HG02943 (cell line): ENCODE data around the gene KCNK16.
"Not testable (repeated sequence)": the region's sequence is repeated elsewhere in the genome, so short reads cannot be mapped to it uniquely, and the experiment has no call there.

Experiments
- ATAC-seq: cut with Tn5 transposase; IDR thresholded peaks from one replicate; pipeline ENCODE4 v1.9.1; 2021; ENCODE audit warnings: mild to moderate bottlenecking, low read depth, moderate library complexity; ENCODE audit not compliant: unreplicated experiment

The KCNK16 gene

GRCh38 chr6:39312912-39313525 is 9.5 kb downstream of the KCNK16 start:
- no peak for ATAC-seq

- ATAC-seq: no peak
These were observed 12.0 kb downstream of the KCNK16 start for GRCh38 chr6:39310542-39310941.

GRCh38 chr6:39309942-39310531 is 12.5 kb downstream of the KCNK16 start:
- ATAC-seq: no peak

- ATAC-seq: no peak
These were observed 15.0 kb downstream of the KCNK16 start for GRCh38 chr6:39307462-39307861.

- no peak for ATAC-seq
These were observed 17.6 kb downstream of the KCNK16 start for GRCh38 chr6:39304951-39305350.

GRCh38 chr6:39303425-39304153 is 18.9 kb downstream of the KCNK16 start:
- ATAC-seq: no peak

- ATAC-seq: no peak
These were observed 19.7 kb downstream of the KCNK16 start for GRCh38 chr6:39302669-39303424.

- ATAC-seq: no peak
These were observed 20.5 kb downstream of the KCNK16 start for GRCh38 chr6:39302011-39302410.

- ATAC-seq: no peak
These were observed 20.9 kb downstream of the KCNK16 start for GRCh38 chr6:39301606-39302005.

- ATAC-seq: no peak
These were observed 21.8 kb downstream of the KCNK16 start for GRCh38 chr6:39300739-39301138.

- ATAC-seq: no peak
These were observed 24.4 kb downstream of the KCNK16 start for GRCh38 chr6:39298061-39298460.

- no peak for ATAC-seq
These were observed 25.5 kb downstream of the KCNK16 start for GRCh38 chr6:39296745-39297640.

- ATAC-seq: no peak
These were observed 26.9 kb downstream of the KCNK16 start for GRCh38 chr6:39295611-39296011.

- no peak for ATAC-seq
These were observed 27.6 kb downstream of the KCNK16 start for GRCh38 chr6:39294899-39295298.

GRCh38 chr6:39294133-39294532 is 28.4 kb downstream of the KCNK16 start:
- ATAC-seq: no peak

GRCh38 chr6:39292637-39293036 is 29.9 kb downstream of the KCNK16 start:
- ATAC-seq: no peak

GRCh38 chr6:39289490-39289889 is 33.0 kb downstream of the KCNK16 start:
- no peak for ATAC-seq

GRCh38 chr6:39287601-39288000 is 34.9 kb downstream of the KCNK16 start:
- no peak for ATAC-seq

GRCh38 chr6:39286596-39286995 is 35.9 kb downstream of the KCNK16 start:
- not testable (repeated sequence) for ATAC-seq

GRCh38 chr6:39282774-39283173 is 39.7 kb downstream of the KCNK16 start:
- ATAC-seq: no peak
